MM.1S (cell line): Measurements from ENCODE around the gene CYTH4.

Experiments used
- DNase-seq: peaks from one replicate; pipeline ENCODE4 v3.0.0-alpha.2; 2015
- H2AFZ ChIP-seq: fragments of 300-600 bp; sonication (generic); 2 replicates; pipeline ENCODE4 v1.6.0; 2016; ENCODE audit warnings: antibody characterized with exemption, low read length
- H3F3A ChIP-seq: fragments of 300-600 bp; sonication (generic); 2 replicates; pipeline ENCODE4 v1.6.1; 2016; ENCODE audit warnings: mild to moderate bottlenecking, antibody characterized with exemption, low read length, moderate library complexity, mixed read lengths; ENCODE audit not compliant: insufficient read depth
- H3K27ac ChIP-seq: fragments of 300-600 bp; sonication (generic); 2 replicates; pipeline ENCODE4 v1.5.1; 2016; ENCODE audit warnings: mild to moderate bottlenecking, low read length
- H3K27me3 ChIP-seq: fragments of 300-600 bp; sonication (generic); replicated peaks from 2 replicates; pipeline ENCODE4 v1.6.0; 2016; ENCODE audit warnings: low read length; ENCODE audit not compliant: insufficient read depth
- H3K36me3 ChIP-seq: fragments of 300-600 bp; sonication (generic); replicated peaks from 2 replicates; pipeline ENCODE4 v1.6.1; 2016; ENCODE audit warnings: mild to moderate bottlenecking, low read length, mixed read lengths; ENCODE audit not compliant: insufficient read depth
- H3K4me1 ChIP-seq: fragments of 300-600 bp; sonication (generic); 2 replicates; pipeline ENCODE4 v1.6.1; 2016; ENCODE audit warnings: low read length, mixed read lengths
- H3K4me2 ChIP-seq: fragments of 300-600 bp; sonication (generic); 2 replicates; pipeline ENCODE4 v1.6.0; 2016; ENCODE audit warnings: low read depth, low read length
- H3K4me3 ChIP-seq: fragments of 300-600 bp; sonication (generic); 2 replicates; pipeline ENCODE4 v1.5.1; 2016; ENCODE audit warnings: low read length, mixed read lengths
- H3K79me2 ChIP-seq: fragments of 300-600 bp; sonication (generic); 2 replicates; pipeline ENCODE4 v1.6.1; 2016; ENCODE audit warnings: mixed run types, low read length, mixed read lengths
- H3K9ac ChIP-seq: fragments of 300-600 bp; sonication (generic); 2 replicates; pipeline ENCODE4 v1.6.1; 2016; ENCODE audit warnings: low read length, mixed read lengths
- H3K9me2 ChIP-seq: fragments of 300-600 bp; sonication (generic); replicated peaks from 2 replicates; pipeline ENCODE4 v1.6.1; 2016; ENCODE audit warnings: mild to moderate bottlenecking, low read length, mixed read lengths; ENCODE audit not compliant: insufficient read depth
- H3K9me3 ChIP-seq: fragments of 300-600 bp; sonication (generic); replicated peaks from 2 replicates; pipeline ENCODE4 v1.6.1; 2016; ENCODE audit warnings: mild to moderate bottlenecking, low read length, mixed read lengths; ENCODE audit not compliant: insufficient read depth
- H4K20me1 ChIP-seq: fragments of 300-600 bp; sonication (generic); 2 replicates; pipeline ENCODE4 v1.6.1; 2016; ENCODE audit warnings: mild to moderate bottlenecking, low read length, moderate library complexity, mixed read lengths; ENCODE audit not compliant: insufficient read depth
- CTCF ChIP-seq: fragments of 300-600 bp; sonication (generic); IDR thresholded peaks from 2 replicates; pipeline ENCODE4 v1.5.1; 2016; ENCODE audit warnings: antibody characterized with exemption, low read length, mixed read lengths
- EZH2 ChIP-seq: fragments of 300-600 bp; sonication (generic); optimal IDR thresholded peaks from 2 replicates; pipeline ENCODE3; 2017; ENCODE audit warnings: low read depth, mild to moderate bottlenecking, antibody characterized with exemption, low read length, mixed read lengths
- EZH2phosphoT487 ChIP-seq: fragments of 300-600 bp; sonication (generic); IDR thresholded peaks from 2 replicates; pipeline ENCODE4 v1.6.1; 2018; ENCODE audit warnings: antibody characterized with exemption, low read length

The CYTH4 gene

GRCh38 chr22:37280718-37281117 is 1.6 kb upstream of the CYTH4 start:
- Histone ChIP-seq H3K4me3 (no peak overlapping the region), H3K79me2 (peaks cover 18% of the 10 kb centered on the region), H3F3A (peaks cover 9% of the 10 kb centered on the region; the same call in 1 of the 2 replicates), H3K27ac (no peak overlapping the region), H3K27me3 (no peaks in the 10 kb centered on the region), H2AFZ (no peak overlapping the region), H3K36me3 (no peaks in the 10 kb centered on the region), H3K9ac (no peak overlapping the region), H3K9me2 (no peaks in the 10 kb centered on the region), H4K20me1 (no peaks in the 10 kb centered on the region), H3K4me1 (peaks cover 25% of the 10 kb centered on the region), H3K4me2 (no peak overlapping the region), H3K9me3 (no peaks in the 10 kb centered on the region)
- DNase-seq = no peak
- no peak for TF ChIP-seq EZH2phosphoT487
- no peak for TF ChIP-seq CTCF
- no peak for TF ChIP-seq EZH2

- H4K20me1 ChIP-seq = no peaks in the 10 kb centered on the region
- no peaks in the 10 kb centered on the region for H3K27me3 ChIP-seq
- H2AFZ ChIP-seq = no peak overlapping the region
- H3K4me2 ChIP-seq = no peak overlapping the region
- H3K27ac ChIP-seq = no peak overlapping the region
- H3F3A ChIP-seq = peaks cover 9% of the 10 kb centered on the region; the same call in 1 of the 2 replicates
- no peaks in the 10 kb centered on the region for H3K36me3 ChIP-seq
- H3K9me2 ChIP-seq = no peaks in the 10 kb centered on the region
- peaks cover 18% of the 10 kb centered on the region for H3K79me2 ChIP-seq
- peaks cover 25% of the 10 kb centered on the region for H3K4me1 ChIP-seq
- TF ChIP-seq EZH2phosphoT487 (no peak), EZH2 (no peak), CTCF (no peak)
- H3K9ac ChIP-seq = no peak overlapping the region
- H3K9me3 ChIP-seq = no peaks in the 10 kb centered on the region
- no peak for DNase-seq
- H3K4me3 ChIP-seq = no peak overlapping the region
These were observed 1.1 kb upstream of the CYTH4 start for GRCh38 chr22:37281195-37281594.

GRCh38 chr22:37281646-37282384 is 493 bp upstream of the CYTH4 start:
- Histone ChIP-seq H3K79me2 (peaks cover 18% of the 10 kb centered on the region), H3K27ac (no peak overlapping the region), H3F3A (peaks cover 9% of the 10 kb centered on the region; the same call in 1 of the 2 replicates), H3K36me3 (no peaks in the 10 kb centered on the region), H3K9ac (peak overlapping the region; percentile 64), H4K20me1 (no peaks in the 10 kb centered on the region), H3K9me3 (no peaks in the 10 kb centered on the region), H2AFZ (peak overlapping the region; percentile 75), H3K4me3 (peak overlapping the region; percentile 74), H3K9me2 (no peaks in the 10 kb centered on the region), H3K4me2 (peak overlapping the region; percentile 87), H3K4me1 (peaks cover 25% of the 10 kb centered on the region), H3K27me3 (no peaks in the 10 kb centered on the region)
- TF ChIP-seq CTCF = no peak
- no peak for TF ChIP-seq EZH2
- no peak for TF ChIP-seq EZH2phosphoT487
- no peak for DNase-seq
